GM08714 (cell line): ENCODE data around the gene CCDC12.

Source experiments
- H3K4me3 ChIP-seq: fragments of 200-500 bp; sonication (Bioruptor generic); 2 replicates; pipeline ENCODE4 v1.5.1; 2014; ENCODE audit warnings: mild to moderate bottlenecking, low read length, inconsistent platforms
- ZNF274 ChIP-seq: IDR thresholded peaks from 2 replicates; pipeline ENCODE4 v1.6.1; 2012; ENCODE audit warnings: mild to moderate bottlenecking, low read depth, low read length

CCDC12 gene

GRCh38 chr3:46985588-46985987 is 9.0 kb upstream of the CCDC12 start:
- no peak for TF ChIP-seq ZNF274
- no peak overlapping the region for H3K4me3 ChIP-seq

DNA sequence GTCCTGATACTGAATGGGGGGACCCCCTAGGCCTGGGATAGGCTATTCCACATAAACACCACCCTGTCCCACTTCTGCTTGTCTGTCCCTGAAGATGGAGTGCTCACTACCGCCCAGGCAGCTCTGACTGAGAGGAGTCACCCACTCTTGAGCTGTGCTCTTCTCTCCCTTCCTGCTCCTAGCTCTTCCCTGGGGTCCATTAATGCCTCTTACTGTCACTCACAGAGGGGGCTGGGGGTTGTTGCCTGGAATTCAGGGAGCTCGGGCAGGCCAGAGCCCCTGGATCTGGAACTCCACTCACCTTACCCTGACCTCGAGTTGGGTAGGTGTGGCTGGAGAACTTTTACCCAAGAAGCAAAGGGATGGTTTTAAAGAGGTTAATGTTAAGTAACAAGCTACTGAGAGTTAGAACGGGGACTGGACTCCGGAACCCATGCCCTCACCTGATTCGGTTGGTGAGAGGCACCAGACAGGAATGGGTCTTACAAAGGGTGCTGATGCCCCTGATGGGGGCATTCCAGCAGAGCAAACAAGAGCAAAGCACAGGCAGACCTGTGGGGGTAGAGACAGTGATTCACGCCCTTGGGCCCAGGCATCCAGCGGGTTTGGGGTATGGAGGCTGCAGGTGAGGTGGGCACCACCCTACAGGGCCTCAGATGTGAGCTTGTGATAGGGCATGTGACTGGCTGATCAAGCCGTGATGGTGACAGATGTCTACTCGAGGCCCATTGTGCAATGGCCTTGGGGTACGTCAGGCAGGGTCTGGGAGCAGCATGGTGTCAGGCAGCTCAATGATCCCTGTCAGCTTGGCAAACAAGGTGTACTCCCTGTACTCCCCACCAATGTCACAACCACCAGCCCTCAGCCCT is 8.3 kb upstream of the CCDC12 start:
- no peak overlapping the region for H3K4me3 ChIP-seq
- TF ChIP-seq ZNF274, result no peak

- H3K4me3 ChIP-seq, result no peak overlapping the region
Measured at GRCh38 chr3:46982546-46982945, 6.0 kb upstream of the CCDC12 start.

DNA sequence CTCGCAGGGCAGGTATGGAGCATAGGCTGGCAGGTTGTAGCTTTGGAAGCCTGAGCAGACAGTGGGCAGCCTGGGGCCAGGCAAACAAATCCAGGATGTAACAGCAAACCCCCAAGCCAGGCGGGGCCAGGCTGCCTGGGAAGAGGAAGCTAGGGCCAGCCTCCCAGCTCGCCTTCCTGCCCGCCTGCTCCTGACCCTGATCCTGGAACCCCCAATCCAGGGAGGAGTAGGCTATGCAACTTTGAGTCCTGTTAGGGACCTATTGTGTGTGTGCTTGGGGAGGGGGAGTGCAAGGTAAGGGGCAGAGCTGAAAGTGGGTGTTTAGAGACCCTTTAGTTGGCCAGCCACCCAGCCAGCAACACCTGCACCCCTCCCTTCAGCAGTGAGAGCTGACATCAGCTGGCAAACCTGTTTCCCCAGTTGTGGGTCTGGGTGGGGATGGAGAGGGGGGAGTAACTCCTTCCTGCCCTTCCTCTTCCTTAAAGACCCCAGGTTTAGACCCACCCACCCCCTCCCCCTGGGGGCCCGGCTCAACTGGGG is 5.5 kb upstream of the CCDC12 start:
- no peak overlapping the region for H3K4me3 ChIP-seq
- TF ChIP-seq ZNF274, result no peak

More at GRCh38 chr3:46982546-46982945, 6.0 kb upstream of the CCDC12 start:
- no peak for TF ChIP-seq ZNF274

- TF ChIP-seq ZNF274, result no peak
- peak overlapping the region; percentile 62 for H3K4me3 ChIP-seq
Measured at GRCh38 chr3:46979958-46980497, 3.5 kb upstream of the CCDC12 start.

DNA sequence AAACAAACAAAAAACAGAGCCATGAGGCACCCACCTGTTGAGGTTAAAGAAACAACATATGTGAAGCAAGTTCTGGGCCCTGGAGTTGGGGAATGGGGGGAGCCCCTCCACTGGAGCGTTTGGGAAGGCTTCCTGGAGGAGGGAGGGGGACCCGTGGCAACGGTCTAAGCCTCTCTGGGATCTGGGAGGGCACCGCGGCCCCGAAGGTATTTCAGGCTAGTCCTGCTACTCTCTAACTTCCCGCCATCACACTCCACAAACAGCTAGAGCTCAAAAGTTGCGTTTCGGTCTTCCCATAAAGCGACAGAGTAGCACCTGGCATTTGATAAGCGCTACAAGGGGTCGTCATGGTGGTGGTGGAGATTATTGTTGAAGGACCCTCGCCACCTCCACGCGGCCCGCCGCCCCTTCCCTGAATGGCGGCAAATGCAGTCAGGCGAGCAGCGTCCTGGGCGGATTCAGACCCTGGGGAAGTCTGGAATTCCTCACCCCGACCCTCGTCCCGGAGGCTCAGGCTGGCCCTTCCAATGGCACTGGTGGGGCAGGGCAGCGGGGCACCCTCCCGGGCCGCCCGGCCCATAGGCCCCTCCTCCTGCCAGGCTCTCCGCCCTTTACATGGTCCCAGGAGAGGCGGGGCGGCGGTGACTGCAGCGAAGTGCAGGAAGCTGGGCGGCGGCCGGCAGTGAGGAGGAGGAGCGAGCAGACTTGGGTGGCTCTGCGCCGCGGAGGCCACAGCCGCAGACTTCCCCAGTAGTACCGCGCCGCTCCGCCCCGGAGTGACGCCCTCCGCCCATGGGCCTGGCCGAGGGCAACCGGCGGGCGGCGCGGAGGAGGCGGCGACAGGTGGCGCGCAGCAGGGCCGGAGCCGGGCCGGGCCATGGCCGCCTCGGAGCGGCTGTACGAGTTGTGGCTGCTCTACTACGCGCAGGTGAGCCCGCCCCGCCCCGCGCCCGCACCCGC is 2.7 kb upstream of the CCDC12 start, which contains the start of gene NBEAL2:
Gene NBEAL2 (plus strand): TSS at position 682 of the 960 bp plus-strand sequence. CDS start 196 bp downstream, at position 878.
- peak within 1 kb of the TSS; percentile 78 for H3K4me3 ChIP-seq
- no peak for TF ChIP-seq ZNF274

- H3K4me3 ChIP-seq, result no peak overlapping the region
- TF ChIP-seq ZNF274, result no peak
Measured at GRCh38 chr3:46978381-46978780, 1.8 kb upstream of the CCDC12 start.

GRCh38 chr3:46977811-46978195 is 1.3 kb upstream of the CCDC12 start:
- H3K4me3 ChIP-seq, result no peak overlapping the region
- no peak for TF ChIP-seq ZNF274

- TF ChIP-seq ZNF274, result no peak
- peak overlapping the region; percentile 94; the same call in 1 of the 2 replicates for H3K4me3 ChIP-seq
Measured at GRCh38 chr3:46974421-46975171, 1.9 kb downstream of the CCDC12 start.

DNA sequence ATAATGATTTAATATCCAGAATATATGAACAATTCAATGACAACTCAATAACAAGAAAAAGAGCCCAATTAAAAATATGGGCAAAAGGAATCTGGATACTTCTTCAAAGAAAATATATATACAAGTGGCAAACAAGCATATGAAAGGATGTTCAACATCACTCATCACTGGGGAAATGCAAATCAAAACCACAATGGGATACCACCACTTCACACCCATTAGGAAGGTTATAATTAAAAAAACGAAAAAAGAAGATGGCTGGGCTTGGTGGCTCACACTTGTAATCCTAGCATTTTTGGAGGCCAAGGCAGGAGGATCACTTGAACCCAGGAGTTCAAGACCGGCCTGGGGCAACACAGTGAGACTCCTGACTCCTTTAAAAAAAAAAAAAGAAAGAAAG is 4.1 kb downstream of the CCDC12 start:
- TF ChIP-seq ZNF274, result no peak
- H3K4me3 ChIP-seq, result peak overlapping the region; percentile 13; the same call in 1 of the 2 replicates

DNA sequence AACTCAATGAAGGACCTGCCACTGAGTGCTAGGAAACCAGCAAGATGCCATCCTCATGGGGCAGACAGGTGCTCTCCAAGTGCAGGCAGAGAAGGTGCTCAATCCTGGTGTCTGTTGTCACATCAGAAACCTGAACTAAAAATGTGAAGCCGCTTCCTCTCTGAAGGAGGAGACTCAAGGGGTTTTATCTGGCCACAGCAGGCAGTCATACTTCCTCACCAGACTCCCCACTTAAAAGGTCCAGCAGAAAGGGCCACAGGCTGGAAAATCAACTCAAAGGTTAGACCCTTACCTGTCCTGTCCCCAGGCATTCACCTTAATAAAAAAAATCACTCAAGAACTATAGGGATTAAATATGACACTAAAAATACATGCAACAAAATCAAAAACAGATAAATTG is 4.8 kb downstream of the CCDC12 start:
- no peak overlapping the region for H3K4me3 ChIP-seq
- no peak for TF ChIP-seq ZNF274

DNA sequence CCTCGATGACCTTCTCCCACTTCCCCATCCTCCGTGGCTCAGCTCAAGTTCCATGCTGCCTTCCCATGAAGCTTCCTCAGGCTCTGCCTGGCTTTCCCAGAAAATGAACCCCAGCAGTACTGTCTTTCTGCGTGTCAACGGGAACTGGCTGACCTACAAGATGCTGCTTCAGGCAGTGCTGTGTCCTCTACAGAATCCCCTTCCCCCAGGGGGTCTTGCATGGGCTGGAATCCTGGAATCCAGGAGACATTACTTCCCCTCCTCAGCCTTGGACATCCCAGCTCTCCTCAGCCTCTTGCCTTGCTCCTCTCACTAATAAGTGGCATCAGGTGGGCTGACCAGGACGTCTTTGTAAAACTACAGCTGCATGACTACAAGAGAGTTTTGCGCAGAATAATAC is 5.4 kb downstream of the CCDC12 start:
- no peak overlapping the region for H3K4me3 ChIP-seq
- TF ChIP-seq ZNF274, result no peak

GRCh38 chr3:46970391-46971091 is 6.0 kb downstream of the CCDC12 start:
- TF ChIP-seq ZNF274, result no peak
- H3K4me3 ChIP-seq, result no peak overlapping the region
